GM23338 (cell line): ENCODE results near the gene CR2. TPM values are rescaled to one million over a fixed set of nuclear protein-coding genes. Genes with fewer than 3 reads are reported as not detected.

Experiments
- ATAC-seq: fragments of 200-7000 bp; cut with Tn5 transposase; 3 replicates; pipeline ENCODE4 v1.9.1; 2020
- DNase-seq: peaks from one replicate; pipeline ENCODE4 v3.0.0-alpha.2; 2015; ENCODE audit warnings: low spot score
- H2AFZ ChIP-seq: fragments of 200-600 bp; sonication (generic); 2 replicates; pipeline ENCODE4 v1.8.0; 2016; ENCODE audit warnings: antibody characterized with exemption, mild to moderate bottlenecking, moderate library complexity
- H3F3A ChIP-seq: fragments of 200-600 bp; sonication (generic); replicated peaks from 2 replicates; pipeline ENCODE4 v1.8.0; 2017; ENCODE audit warnings: antibody characterized with exemption, mixed run types, low read depth
- H3K27ac ChIP-seq: fragments of 200-600 bp; sonication (generic); 2 replicates; pipeline ENCODE4 v1.6.1; 2016; ENCODE audit warnings: low read depth
- H3K27me3 ChIP-seq: fragments of 200-600 bp; sonication (generic); 2 replicates; pipeline ENCODE4 v1.8.0; 2016; ENCODE audit warnings: mild to moderate bottlenecking, mixed run types, moderate library complexity; ENCODE audit not compliant: insufficient read depth
- H3K36me3 ChIP-seq: fragments of 200-600 bp; sonication (generic); 2 replicates; pipeline ENCODE4 v1.8.0; 2016; ENCODE audit warnings: mild to moderate bottlenecking; ENCODE audit not compliant: insufficient read depth
- H3K4me1 ChIP-seq: fragments of 200-600 bp; sonication (generic); 2 replicates; pipeline ENCODE4 v1.8.0; 2016; ENCODE audit warnings: mild to moderate bottlenecking, moderate library complexity; ENCODE audit not compliant: insufficient read depth
- H3K4me2 ChIP-seq: fragments of 200-600 bp; sonication (generic); 2 replicates; pipeline ENCODE4 v1.7.1; 2017; ENCODE audit warnings: mixed run types
- H3K4me3 ChIP-seq: fragments of 200-600 bp; sonication (generic); 2 replicates; pipeline ENCODE4 v1.6.1; 2016; ENCODE audit warnings: mixed run types
- H3K79me2 ChIP-seq: fragments of 200-600 bp; sonication (generic); replicated peaks from 2 replicates; pipeline ENCODE4 v1.8.0; 2017; ENCODE audit warnings: mild to moderate bottlenecking; ENCODE audit not compliant: insufficient read depth
- H3K9me2 ChIP-seq: fragments of 200-600 bp; sonication (generic); 2 replicates; pipeline ENCODE4 v1.8.0; 2017; ENCODE audit not compliant: insufficient read depth
- H4K20me1 ChIP-seq: fragments of 200-600 bp; sonication (generic); replicated peaks from 2 replicates; pipeline ENCODE4 v1.8.0; 2017; ENCODE audit warnings: mild to moderate bottlenecking; ENCODE audit not compliant: insufficient read depth
- H3K27ac Mint-ChIP-seq: 2 replicates; pipeline ENCODE4 v1.8.0; 2020; ENCODE audit warnings: inconsistent platforms, mild to moderate bottlenecking, moderate library complexity, mixed read lengths
- H3K27me3 Mint-ChIP-seq: 3 replicates; pipeline ENCODE4 v1.8.0; 2022; ENCODE audit warnings: low read depth, mild to moderate bottlenecking, moderate library complexity, mixed read lengths, inconsistent platforms; ENCODE audit not compliant: insufficient read depth, poor library complexity
- H3K36me3 Mint-ChIP-seq: 3 replicates; pipeline ENCODE4 v1.8.0; 2021; ENCODE audit warnings: low read depth, mild to moderate bottlenecking, inconsistent platforms, moderate library complexity, mixed read lengths
- H3K4me1 Mint-ChIP-seq: 3 replicates; pipeline ENCODE4 v1.8.0; 2020; ENCODE audit warnings: mild to moderate bottlenecking, inconsistent platforms, mixed read lengths
- H3K4me3 Mint-ChIP-seq: 3 replicates; pipeline ENCODE4 v1.8.0; 2021; ENCODE audit warnings: moderate library complexity, mild to moderate bottlenecking, inconsistent platforms, mixed read lengths
- H3K9me3 Mint-ChIP-seq: 3 replicates; pipeline ENCODE4 v1.8.0; 2020; ENCODE audit warnings: moderate library complexity, mild to moderate bottlenecking, inconsistent platforms, mixed read lengths
- CREB1 ChIP-seq: fragments of 250-450 bp; sonication (Bioruptor Pico); IDR thresholded peaks from 2 replicates; pipeline ENCODE4 v1.5.0; 2020; ENCODE audit warnings: low read depth, mild to moderate bottlenecking, moderate library complexity
- CTCF ChIP-seq, 2 experiments: fragments of 200-600 bp in 1 of 2; sonication (generic) in 1 of 2; conservative IDR thresholded peaks; 2 replicates each; pipeline versions ENCODE4 v1.5.1 to v1.6.1; 2016 to 2017; ENCODE audit warnings: antibody characterized with exemption in 2 of 2, low read depth in 2 of 2, mild to moderate bottlenecking in 2 of 2, moderate library complexity in 1 of 2
- ETS1 ChIP-seq: IDR thresholded peaks from 2 replicates; pipeline ENCODE4 v1.6.1; 2016; ENCODE audit warnings: antibody characterized with exemption
- EZH2 ChIP-seq: fragments of 200-600 bp; sonication (generic); IDR thresholded peaks from one replicate; pipeline ENCODE4 v1.8.0; 2017; ENCODE audit warnings: antibody characterized with exemption, mild to moderate bottlenecking, low read depth; ENCODE audit not compliant: unreplicated experiment
- EZH2phosphoT487 ChIP-seq: fragments of 200-600 bp; sonication (generic); IDR thresholded peaks from one replicate; pipeline ENCODE4 v1.8.1; 2018; ENCODE audit warnings: antibody characterized with exemption; ENCODE audit not compliant: unreplicated experiment
- JUNB ChIP-seq: IDR thresholded peaks from one replicate; pipeline ENCODE4 v1.6.1; 2016; ENCODE audit warnings: antibody characterized with exemption; ENCODE audit not compliant: unreplicated experiment
- NANOG ChIP-seq: IDR thresholded peaks from 2 replicates; pipeline ENCODE4 v1.6.1; 2016; ENCODE audit warnings: antibody characterized with exemption, borderline replicate concordance
- POLR2AphosphoS5 ChIP-seq: IDR thresholded peaks from 2 replicates; pipeline ENCODE4 v1.6.1; 2016; ENCODE audit warnings: antibody characterized with exemption, low read depth
- REST ChIP-seq: IDR thresholded peaks from one replicate; pipeline ENCODE4 v1.6.1; 2018; ENCODE audit warnings: antibody characterized with exemption; ENCODE audit not compliant: unreplicated experiment
- STAT1 ChIP-seq: IDR thresholded peaks from one replicate; pipeline ENCODE4 v1.6.1; 2016; ENCODE audit warnings: antibody characterized with exemption; ENCODE audit not compliant: unreplicated experiment
- ZNF114 ChIP-seq: fragments of 250-450 bp; sonication (Bioruptor Pico); IDR thresholded peaks from 2 replicates; pipeline ENCODE4 v1.5.0; 2020; ENCODE audit warnings: mild to moderate bottlenecking, moderate library complexity
- ZNF331 ChIP-seq: fragments of 250-450 bp; sonication (Bioruptor Pico); IDR thresholded peaks from 2 replicates; pipeline ENCODE4 v1.5.0; 2020; ENCODE audit warnings: low read depth, mild to moderate bottlenecking, moderate library complexity
- ZNF462 ChIP-seq: fragments of 250-450 bp; sonication (Bioruptor Pico); IDR thresholded peaks from 2 replicates; pipeline ENCODE4 v1.5.0; 2020; ENCODE audit warnings: mild to moderate bottlenecking, moderate library complexity
- polyA plus RNA-seq: library from polyadenylated mRNA; unstranded; fragments of >200 nt; fragmentation: Nextera tagmentation; extraction: Ambion mirVana; gene quantifications from 2 replicates; pipeline ENCODE4 v1.2.1, GENCODE V29; 2016
- total RNA-seq: library from RNA; depleted of rRNA; stranded (reverse); fragments of >200 nt; shearing (Covaris generic); gene quantifications from 2 replicates; pipeline ENCODE4 v1.2.3, GENCODE V29; 2014

The CR2 gene
- total and polyA plus RNA-seq, 2 experiments from 2014 or later = 2.7 to 5.4 TPM

GRCh38 chr1:207407655-207408260, 46.4 kb upstream of the CR2 start:
- Histone ChIP-seq H3K4me1 (no peaks in the 10 kb centered on the region), H3F3A (no peaks in the 10 kb centered on the region), H3K4me3 (no peak overlapping the region), H4K20me1 (no peaks in the 10 kb centered on the region), H3K27ac (no peak overlapping the region), H3K27me3 (no peaks in the 10 kb centered on the region), H3K79me2 (no peaks in the 10 kb centered on the region), H2AFZ (no peak overlapping the region), H3K9me2 (no peaks in the 10 kb centered on the region), H3K4me2 (no peak overlapping the region), H3K36me3 (no peaks in the 10 kb centered on the region)
- no peak for DNase-seq
- H3K27ac Mint-ChIP-seq = no peak overlapping the region
- H3K9me3 Mint-ChIP-seq = no peaks in the 10 kb centered on the region
- TF ChIP-seq ZNF331 (no peak), REST (no peak), EZH2phosphoT487 (no peak), CREB1 (no peak), NANOG (no peak), POLR2AphosphoS5 (no peak), ETS1 (no peak), ZNF114 (CRISPR knock-in tag) (no peak), JUNB (no peak), CTCF (conservative IDR thresholded peaks at IDR 0.05; ENCODE audit: low read depth in 2 of 2) (no peak), EZH2 (no peak), STAT1 (no peak), ZNF462 (CRISPR knock-in tag) (no peak)
- peaks cover 2% of the 10 kb centered on the region for H3K27me3 Mint-ChIP-seq
- H3K4me1 Mint-ChIP-seq = no peaks in the 10 kb centered on the region
- no peak for ATAC-seq
- no peak overlapping the region for H3K4me3 Mint-ChIP-seq
- no peaks in the 10 kb centered on the region for H3K36me3 Mint-ChIP-seq
